NCI-H146 treated with DMSO at 0.1 percent for 48 hours (cell line): ENCODE data around the gene WDR47.
"Not testable (repeated sequence)": the region's sequence is repeated elsewhere in the genome, so short reads cannot be mapped to it uniquely, and the experiment has no call there.

ENCODE experiments used
- DNase-seq: peaks from one replicate; lab custom pipeline; 2025; ENCODE audit not compliant: unreplicated experiment; lab: John Stamatoyannopoulos, UW

The WDR47 gene

DNA sequence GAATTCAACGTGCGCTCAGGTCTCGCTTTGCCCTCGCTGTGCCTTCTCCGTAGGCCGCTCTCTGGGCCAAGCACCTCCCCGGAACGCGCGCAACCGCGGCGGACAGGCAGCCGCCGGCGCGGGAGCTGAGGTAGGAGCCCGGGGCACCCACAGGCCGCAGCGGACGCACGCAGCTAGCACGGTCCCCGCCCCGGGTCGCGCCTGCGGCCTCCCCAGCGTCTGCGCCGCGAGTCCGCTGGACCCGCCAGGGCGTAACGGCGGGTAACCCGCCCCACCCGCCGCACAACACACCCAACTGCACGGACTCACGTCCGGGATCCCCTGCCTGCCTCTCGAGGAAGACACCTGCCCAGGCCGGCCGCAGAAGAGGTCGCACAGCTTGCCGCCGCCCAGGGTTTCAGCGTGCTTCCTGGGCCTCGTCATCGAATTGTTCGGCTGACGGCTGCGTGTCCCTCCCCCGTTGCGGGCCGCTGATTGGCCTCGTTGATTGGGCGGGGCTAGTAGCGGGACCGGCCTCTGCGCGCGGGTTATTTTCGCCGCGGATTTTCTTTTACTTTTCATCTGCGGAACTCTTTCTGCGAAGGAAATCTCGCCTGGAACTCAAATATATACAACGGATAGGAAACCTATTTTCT lies 78.7 kb downstream of the WDR47 start, which contains the start of gene CLCC1:
TSS of gene CLCC1 (minus strand) at position 433 of the 635 bp plus-strand sequence. CDS start 13,047 bp downstream, outside the sequence.
- peak; percentile 87 for DNase-seq

DNA sequence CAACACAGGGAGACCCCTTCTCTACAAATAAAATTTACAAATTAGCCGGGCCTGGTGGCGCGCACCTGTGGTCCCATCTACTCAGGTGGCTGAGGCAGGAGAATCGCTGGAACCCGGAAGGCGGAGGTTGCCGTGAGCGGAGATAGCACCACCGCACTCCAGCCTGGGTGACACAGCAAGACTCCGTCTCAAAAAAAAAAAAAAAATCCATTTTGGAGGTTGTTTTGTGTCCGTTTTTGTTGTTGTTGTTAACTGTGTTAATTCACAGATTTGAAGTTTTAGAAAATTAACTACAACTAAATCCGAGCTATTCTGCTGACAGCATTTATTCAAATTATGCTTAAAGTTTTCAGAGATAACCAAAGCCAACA lies 79.2 kb downstream of the WDR47 start:
- DNase-seq, result no peak

DNA sequence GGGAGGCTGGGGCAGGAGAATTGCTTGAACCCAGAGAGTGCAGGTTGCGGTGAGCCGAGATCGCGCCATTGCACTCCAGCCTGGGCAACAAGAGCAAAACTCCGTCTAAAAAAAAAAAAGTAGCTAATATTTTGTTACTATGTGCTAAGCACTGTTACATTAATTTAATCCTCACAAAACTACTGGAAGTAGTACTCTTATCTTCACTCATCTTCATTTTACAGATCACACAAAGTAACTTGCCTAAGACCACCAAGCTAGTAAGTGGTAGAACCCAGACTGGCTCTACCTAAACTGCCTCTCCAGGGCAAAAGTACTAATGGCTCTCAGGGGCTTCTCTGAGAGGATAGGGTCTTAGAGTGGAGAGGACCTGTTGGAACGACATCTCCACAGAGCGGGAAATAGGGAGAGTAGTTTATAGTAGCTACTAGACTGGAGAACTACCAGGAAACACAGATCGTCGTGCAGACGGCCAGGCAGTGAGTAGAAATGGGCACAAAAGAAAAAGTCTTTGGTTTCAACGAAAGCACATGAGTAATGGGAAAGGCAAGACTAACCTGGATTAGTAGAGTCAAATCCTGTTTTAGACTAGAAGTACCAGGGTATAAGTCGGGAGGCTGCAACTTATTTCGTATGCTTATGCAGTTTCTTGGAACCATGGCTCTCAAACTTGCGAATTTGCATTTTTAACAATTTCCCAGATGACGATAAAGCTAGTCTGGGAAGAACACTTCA lies 80.0 kb downstream of the WDR47 start:
- no peak for DNase-seq

DNA sequence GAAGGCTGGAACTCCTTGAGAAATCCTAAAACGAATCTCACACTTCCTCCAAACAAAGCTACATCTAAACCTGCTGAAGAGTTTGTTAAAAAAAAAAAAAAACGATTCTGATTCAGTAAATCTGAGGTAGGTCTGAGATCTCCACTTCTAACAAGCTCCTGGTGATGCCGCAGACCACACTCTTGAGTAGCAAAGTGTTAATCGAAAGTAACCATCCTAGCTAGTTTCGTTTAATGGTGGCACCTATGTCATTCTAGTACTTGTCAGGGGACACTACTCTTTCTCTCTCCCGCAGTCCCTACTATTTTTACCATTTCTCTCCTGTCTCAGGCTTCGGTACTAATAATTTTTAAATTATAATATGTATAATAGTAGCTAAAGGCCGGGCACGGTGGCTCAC lies 80.7 kb downstream of the WDR47 start:
- no peak for DNase-seq

DNA sequence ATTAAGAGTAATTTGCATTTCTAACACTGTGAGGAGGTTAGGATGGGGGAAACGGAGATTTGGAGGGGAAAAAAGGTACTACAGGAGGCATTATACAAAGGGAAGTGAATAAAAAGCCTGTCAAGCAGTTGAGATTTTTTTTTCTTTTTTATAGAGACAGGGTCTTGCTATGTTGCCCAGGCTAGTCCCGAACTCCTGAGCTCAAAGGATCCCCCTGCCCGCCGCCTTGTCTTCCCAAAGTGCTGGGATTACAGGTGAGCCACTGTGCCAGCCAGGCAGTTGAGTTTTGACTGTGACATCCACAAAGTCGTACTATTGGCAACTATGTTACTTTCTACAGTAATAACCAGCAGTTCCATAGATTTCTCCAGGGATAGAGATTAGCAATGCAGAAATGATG lies 81.2 kb downstream of the WDR47 start:
- DNase-seq, result no peak

DNA sequence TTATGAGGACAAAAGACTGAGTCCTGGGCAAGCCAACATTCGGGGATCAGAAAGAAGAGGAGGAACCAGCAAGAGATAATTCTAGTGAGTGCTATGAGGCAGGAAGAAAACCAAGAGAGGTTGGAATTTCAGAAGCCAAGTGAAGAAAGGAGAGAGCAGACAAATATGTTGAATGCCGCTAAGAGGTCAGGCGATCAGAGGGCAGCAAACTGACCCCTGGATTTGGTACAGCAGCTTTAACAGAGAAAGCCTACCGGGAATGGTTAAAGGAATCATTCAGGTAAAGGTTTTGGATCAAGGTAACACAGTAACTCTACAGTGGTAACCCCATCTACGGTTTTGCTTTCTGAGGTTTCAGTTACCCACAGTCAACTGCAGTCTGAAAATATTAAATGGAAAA lies 84.0 kb downstream of the WDR47 start:
- no peak for DNase-seq

DNA sequence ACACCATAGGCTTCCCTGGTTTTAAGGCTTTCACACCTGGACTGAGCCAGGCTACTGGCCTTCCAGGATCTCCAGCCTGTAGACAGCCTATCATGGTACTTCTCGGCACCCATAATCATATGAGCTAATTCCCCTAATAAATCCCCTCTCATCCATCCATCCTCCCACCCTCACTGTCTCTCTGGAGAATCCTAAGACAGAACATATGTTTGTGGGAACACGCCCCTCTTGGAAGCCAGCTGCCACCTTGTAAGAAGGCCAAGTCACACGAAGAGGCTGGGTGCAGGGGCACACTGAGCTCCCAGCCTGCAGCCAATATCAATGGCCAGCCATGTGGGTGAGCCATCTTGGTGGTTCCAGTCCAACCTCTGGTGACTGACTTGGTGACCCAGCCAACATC lies 86.0 kb downstream of the WDR47 start:
- DNase-seq, result no peak

DNA sequence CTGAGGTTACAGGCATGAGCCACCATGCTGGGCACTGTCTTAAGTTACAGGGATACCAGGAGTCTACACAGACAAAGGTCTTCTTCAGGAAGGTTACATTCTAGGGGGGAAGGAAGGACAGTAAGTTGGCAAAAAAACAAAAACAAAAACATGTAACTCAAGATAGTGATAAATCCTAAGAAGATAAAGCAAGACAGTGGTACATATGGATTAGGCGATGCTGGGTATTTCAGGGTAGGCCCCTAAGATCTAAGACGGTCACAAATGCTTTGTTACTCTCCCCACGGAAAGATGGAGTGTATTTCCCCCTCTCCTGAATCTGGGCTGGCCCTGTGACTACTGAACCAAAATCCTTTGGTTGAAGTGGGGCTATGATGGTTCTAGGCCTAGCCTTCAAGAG lies 86.8 kb downstream of the WDR47 start:
- no peak for DNase-seq

DNA sequence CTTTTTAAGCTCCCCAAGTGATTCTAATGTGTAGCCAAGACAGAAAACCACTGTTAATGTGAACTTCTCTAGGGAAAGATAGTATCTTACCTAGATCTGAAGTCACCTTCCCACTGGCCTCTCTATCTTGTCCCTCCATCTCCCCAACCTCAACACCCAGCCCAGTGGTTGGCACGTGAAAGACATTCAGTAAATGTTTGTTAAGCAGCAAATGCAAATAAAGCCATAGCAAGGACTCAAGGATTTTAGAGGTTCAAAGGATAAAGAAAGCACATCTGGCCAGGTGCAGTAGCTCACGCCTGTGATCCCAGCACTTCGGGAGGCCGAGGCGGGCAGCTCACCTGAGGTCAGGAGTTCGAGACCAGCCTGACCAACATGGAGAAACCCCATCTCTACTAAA lies 88.5 kb downstream of the WDR47 start:
- no peak for DNase-seq

DNA sequence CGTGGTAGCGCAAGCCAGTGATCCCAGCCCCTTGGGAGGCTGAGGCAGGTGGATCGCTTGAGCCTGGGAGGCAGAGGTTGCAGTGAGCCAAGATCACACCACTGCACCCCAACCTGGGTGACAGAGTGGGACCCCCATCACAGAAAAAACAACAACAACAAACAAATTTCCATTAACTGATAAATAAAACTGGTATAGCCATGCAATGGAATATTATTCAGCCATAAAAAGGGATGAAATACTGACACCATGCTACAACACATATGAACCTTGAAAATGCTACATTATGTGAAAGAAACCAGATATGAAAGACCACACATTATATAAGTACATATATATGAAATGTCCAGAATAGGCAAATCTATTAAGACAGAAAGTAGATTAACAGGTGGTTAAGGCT lies 90.7 kb downstream of the WDR47 start:
- DNase-seq, result no peak

DNA sequence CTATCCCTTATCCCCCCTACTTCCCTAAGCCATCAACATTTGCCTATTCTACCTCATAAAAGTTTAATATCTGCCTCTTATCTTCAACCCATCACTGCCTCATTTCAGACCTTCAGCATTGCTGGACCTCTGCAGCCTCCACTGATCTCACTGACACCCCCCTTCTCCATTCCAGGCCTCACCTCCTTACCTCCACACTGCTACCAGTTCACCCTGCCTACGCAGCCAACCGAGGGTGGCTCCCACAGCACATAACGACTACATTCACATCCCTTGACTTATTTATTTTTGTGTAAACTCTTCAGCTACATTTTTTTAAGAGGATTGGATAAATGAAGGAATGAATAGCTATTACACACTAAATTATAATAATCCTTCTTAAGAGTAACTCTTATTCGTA lies 92.9 kb downstream of the WDR47 start:
- DNase-seq, result no peak

DNA sequence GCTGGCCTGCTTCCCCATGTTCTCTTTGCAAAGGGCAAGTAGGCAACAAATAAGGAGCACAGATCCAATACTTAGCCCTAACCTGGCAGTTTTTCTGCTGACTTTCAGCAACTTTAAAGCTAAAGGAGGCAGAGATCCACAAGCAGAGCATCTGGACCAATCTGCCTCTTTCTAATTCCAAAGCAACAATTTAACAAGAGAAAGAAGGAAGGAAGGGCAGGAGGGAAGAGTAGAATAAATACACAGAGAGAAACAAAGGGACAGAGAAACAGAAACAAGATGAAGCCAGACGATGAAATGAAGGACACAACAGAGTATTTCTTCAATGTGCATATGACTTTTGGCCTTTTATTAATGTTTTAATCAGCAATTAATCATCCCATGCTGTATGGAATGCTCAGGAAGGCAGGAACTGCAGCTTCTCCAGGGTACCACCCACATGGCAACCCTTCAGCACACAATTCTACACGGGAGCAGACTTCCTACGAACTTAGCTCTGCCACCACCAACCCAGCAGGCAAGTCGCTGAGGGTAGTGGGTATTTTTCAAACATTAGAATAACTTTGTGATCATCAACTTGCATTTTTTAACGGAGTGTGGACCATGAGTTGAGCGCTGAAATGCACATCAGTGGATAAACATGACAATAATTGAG lies 93.9 kb downstream of the WDR47 start:
- no peak for DNase-seq

DNA sequence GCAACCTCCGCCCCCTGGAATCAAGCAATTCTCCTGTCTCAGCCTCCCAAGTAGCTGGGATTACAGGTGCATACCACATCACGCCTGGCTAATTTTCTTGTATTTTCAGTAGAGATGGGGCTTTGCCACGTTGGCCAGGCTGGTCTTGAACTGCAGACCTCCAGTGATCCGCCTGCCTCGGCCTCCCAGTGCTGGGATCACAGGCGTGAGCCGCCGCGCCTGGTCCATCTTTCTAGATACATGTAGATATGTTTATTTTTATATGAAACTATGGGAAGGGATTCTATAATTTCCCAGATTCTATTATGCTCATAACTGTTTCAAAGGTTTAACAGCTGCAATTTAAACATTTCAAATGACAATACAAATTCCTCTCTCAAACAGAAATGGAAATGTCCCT lies 105.7 kb downstream of the WDR47 start:
- DNase-seq, result no peak

DNA sequence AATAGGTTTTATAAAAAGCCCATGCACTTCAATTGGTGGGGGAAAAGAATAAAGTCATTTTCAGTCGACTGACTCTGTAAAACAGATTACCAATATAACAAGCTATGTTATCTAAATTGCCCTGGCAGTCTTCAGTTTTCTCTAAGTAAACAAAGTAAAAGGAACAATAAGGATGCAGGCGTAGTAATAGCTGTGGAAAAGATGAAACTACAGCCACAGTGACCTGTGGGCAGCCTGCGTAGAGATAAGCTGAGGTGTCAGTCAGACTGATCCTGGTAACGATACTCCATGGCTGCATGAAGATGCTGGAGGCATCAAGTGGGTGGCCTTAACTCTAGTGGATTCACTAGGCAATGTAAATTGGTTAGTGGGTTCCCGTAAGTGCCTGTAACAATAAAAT lies 108.0 kb downstream of the WDR47 start:
- no peak for DNase-seq

DNA sequence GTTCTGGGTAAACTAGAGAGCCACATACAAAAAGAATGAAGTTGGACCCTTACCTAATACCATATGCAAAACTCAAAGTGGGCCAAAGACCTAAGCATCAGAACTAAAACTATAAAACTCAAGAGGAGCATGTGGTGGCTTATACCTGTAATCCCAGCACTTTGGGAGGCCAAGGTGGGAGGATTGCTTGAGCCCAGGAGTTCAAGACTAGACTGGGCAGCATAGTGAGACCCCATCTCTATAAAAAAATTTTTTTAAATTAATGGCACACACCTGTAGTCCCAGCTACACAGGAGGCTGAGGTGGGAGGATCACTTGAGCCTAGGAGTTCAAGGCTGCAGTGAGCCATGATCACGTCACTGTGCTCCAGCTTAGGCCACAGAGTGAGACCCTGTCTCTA lies 114.3 kb downstream of the WDR47 start:
- not testable (repeated sequence) for DNase-seq

DNA sequence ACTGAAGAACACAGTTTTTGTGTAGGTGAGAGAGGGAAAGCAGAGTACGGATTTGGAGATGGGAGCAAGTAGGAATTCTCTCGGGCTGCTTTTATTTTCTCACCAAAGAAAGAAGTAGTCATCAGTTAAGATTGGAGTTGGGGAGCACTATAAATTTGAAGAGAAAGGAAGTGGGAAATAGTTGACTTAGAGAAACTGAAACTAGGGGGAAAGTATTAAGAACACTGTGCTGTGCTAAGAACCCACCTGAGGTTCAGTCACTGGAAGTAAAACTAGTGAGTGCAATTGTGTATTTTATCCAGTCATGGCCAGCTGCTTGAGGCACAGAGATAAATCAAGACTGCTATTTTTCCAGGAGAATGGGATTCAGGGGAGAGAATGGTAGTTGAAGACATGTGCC lies 116.0 kb downstream of the WDR47 start:
- no peak for DNase-seq
